GM12801 (cell line): ENCODE data around the gene ZNF195.

Source experiments
- TF ChIP-seq, protein P1 (sequence below): IDR thresholded peaks from one replicate; pipeline ENCODE4 v1.5.1; 2011; ENCODE audit warnings: control low read depth; ENCODE audit not compliant: insufficient read length; ENCODE audit errors: extremely low read depth

ZNF195 gene

DNA sequence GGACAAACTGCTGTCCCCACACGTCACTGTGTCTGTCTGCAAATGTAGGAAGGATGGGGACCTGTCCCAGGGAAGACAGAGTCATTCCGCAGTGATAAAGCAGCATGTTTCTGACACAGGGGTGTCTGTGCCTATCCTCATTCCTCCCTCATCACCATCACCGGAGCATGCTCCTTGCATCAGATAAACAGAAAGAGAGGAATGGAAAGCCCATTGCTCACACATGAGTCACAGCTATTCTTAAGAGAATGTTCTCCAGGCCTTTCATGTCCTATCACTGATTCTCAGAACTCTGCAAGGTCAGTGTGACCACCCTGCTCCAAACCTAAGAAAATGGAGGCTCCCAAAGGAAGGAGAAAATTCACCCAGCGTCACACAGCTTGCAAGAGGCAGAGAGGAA, 38.9 kb downstream of the ZNF195 start:
- TF ChIP-seq, protein P1, sequence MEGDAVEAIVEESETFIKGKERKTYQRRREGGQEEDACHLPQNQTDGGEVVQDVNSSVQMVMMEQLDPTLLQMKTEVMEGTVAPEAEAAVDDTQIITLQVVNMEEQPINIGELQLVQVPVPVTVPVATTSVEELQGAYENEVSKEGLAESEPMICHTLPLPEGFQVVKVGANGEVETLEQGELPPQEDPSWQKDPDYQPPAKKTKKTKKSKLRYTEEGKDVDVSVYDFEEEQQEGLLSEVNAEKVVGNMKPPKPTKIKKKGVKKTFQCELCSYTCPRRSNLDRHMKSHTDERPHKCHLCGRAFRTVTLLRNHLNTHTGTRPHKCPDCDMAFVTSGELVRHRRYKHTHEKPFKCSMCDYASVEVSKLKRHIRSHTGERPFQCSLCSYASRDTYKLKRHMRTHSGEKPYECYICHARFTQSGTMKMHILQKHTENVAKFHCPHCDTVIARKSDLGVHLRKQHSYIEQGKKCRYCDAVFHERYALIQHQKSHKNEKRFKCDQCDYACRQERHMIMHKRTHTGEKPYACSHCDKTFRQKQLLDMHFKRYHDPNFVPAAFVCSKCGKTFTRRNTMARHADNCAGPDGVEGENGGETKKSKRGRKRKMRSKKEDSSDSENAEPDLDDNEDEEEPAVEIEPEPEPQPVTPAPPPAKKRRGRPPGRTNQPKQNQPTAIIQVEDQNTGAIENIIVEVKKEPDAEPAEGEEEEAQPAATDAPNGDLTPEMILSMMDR = no peak

DNA sequence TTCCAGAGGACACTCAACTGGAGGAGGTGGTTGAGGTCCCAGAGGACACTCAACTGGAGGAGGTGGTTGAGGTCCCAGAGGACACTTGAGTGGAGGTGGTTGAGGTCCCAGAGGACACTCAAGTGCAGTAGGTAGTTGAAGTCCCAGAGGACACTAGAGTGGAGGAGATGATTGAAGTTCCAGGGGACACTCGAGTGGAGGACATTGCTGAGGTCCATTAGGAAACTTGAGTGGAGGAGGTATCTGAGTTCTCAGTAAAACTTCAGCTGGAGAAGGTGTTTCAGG, 39.7 kb downstream of the ZNF195 start:
- TF ChIP-seq, protein P1 = no peak

DNA sequence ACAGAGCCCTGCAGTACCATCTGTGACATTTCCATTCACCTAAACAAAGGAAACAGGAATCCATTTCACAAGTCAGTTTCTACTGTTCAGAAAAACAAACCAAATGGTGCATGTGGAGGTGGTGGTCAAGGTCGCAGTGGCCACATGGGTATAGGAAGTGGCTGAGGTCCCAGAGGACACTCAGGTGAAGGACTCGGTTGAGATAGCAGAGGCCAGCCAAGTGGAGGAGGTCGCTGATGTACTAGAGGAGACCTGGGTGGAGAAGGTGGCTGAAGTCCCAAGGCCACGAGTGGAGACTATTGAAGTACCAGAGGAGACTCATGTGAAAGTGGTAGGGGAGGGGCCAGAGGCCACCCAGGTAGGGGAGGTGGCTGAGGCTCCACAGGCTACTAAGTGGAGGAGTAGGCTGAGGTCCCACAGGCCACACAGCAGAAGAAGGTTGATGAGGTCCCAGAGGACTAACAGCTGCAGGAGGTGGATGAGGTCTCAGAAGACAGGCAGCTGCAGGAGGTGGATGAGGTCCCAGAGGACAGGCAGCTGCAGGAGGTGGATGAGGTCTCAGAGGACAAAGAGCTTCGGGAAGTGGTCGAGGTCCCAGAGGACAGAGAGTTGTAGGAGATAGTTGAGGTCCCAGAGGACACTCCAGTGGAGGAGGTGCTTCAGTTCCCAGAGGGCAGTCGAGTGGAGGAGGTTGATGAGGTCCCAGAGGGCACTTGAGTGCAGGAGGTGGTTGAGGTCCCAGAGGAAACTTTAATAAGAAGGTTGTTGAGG, 40.2 kb downstream of the ZNF195 start:
- TF ChIP-seq, protein P1 = no peak
